HG03097 (cell line): ENCODE measurements around the gene ARHGAP10.

ENCODE experiments used
- ATAC-seq: cut with Tn5 transposase; IDR thresholded peaks from one replicate; pipeline ENCODE4 v1.9.1; 2021; ENCODE audit not compliant: unreplicated experiment, low FRiP score

ARHGAP10 gene

DNA sequence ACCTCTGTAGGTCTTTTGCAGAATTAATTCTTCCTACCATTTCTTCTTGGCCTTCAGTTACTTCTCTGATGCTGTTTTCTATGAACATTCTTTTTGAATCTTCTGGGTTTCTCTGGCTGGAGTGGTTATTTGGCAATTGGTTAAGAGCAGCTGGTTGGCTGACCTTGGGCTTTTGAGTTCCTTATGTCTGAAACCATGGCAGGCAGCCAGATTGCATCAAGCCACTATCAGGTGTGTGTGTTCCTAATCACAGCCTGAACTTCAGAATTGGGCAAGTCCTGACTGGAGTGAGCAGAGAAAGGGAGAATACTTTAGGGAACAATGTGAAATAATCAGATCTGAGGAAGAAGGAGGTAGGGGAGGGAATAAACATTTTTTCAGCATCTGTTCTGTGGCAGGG is 90.2 kb downstream of the ARHGAP10 start:
- no peak for ATAC-seq

DNA sequence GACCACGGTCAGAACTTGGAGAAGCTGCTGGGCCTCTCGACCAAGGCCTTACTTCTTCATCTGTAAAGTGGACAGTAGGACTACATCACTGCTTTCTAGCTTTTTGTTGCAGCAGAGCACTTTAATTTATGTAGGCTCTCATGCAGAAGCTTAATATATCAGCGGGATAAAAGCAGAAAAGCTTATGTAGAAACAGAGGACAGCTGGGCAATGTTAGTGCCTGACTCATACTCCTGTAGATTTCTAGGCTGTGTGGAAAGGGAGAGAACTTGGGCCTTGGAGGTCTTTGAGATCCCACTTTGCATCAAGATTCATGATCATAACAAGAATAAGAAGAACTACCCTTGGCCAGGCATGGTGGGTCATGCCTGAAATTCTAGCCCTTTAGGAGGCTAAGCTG is 91.2 kb downstream of the ARHGAP10 start:
- ATAC-seq = no peak

DNA sequence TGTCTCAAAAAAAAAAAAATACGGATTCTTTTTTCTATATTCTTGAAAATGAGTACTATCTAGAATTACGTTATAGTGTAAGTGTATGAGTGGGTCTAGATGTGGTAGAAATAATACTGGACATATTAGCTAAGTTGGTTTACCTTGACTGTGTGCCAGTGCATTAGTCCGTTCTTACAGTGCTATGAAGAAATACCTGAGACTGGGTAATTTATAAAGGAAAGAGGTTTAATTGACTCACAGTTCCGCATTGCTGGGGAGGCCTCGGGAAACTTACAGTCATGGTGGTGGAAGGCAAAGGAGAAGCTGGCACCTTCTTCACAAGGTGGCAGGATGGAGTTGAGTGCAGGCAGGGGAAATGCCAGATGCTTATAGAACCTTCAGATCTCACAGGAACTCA is 92.4 kb downstream of the ARHGAP10 start:
- ATAC-seq = no peak

DNA sequence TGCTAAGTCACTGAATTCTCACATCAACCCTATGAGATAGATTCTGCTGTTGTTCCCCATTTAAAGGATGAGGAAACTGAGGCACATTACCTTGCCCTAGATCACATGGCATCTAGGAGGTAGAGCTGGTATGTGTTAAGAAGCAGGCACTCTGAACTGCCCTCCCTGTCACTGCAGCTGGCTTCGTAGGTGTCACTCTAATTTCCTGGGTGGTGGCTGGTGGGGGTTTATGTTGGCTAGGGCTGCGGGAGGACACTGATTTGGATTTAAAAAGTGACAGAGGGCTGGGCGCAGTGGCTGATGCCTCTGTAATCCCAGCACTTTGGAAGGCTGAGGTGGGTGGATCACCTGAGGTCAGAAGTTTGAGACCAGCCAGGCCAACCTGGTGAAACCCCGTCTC is 93.0 kb downstream of the ARHGAP10 start:
- ATAC-seq = no peak

DNA sequence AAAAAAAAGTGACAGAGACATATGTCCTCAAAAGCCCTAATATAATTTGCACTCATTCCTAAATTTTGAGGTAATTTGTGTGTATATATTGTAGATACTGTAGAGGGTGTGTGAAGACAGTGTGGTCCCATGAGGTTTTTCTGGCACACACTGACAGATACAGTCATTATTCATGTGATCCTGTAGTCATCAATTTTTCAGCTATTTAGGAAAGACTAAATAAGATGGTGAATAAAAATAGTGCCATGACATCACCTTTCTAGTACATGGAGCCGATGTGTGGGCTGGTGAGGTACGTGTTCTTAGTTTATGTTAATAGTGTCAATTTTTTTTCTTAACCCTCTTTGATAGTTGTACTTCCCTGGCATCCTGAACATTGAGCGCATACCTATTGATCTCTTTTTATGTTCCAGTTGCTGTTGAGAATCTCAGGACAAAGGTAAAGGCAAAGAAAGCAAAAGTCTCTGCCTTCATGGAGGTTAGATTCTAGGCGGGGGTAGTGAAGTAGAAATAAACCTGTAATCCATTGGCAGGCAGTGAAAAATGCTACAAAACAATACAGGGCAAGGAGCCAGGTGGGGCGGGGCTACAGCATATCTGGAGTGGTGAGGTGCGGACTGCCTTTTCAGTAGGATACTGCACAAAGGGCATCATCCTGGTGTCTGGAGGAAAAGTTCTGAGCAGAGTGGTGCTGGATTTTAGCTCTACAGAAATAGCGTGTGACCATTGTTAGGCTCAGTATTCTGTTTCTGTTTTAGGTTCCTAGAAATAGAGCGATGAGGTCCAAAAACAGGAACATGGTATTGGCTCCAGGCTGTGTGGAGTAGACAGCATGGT is 93.8 kb downstream of the ARHGAP10 start:
- ATAC-seq = no peak

DNA sequence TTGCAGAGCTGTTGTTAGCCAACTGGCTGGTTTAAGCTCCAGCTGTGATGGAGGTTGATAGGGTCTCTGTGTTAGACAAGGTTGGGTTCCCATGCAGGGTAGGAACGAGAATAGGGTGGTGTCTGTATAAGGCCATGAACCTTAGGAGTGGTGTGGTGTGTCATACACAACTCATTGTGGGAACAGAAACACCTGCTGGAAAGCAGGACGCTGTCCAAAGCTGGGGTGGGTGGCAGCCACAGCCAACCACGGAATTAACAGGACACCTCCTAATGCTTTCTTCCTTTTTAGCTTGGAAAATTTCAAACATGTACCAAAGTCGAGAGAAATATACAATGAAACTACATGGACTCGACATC is 94.4 kb downstream of the ARHGAP10 start:
- ATAC-seq = no peak

DNA sequence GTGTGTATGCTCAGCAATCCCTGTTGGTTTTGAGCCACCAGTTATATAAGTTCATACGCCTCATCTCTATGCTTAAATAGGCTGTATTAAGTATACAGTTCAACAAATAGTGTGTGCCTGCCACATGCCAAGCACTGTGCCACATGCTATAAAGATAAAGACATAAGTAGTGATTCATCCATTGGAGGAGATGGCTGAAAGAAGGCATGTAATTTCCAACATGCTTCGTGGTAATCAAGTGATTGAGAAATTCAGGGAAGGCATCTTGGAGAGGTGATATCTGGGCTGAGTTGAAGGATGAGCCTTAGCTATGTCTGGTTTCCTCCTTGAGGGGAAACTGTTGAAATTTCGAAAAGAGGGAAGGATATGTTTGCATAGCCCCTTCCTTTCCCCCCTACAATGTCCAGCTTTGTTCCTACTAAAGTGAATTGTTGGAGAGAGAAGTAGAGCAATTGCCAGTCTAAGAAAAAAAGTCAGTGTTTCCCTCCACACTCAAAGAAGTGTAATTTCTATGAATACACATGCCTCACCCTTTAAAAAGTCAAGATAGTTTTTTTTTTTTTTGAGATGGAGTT is 96.5 kb downstream of the ARHGAP10 start:
- no peak for ATAC-seq

DNA sequence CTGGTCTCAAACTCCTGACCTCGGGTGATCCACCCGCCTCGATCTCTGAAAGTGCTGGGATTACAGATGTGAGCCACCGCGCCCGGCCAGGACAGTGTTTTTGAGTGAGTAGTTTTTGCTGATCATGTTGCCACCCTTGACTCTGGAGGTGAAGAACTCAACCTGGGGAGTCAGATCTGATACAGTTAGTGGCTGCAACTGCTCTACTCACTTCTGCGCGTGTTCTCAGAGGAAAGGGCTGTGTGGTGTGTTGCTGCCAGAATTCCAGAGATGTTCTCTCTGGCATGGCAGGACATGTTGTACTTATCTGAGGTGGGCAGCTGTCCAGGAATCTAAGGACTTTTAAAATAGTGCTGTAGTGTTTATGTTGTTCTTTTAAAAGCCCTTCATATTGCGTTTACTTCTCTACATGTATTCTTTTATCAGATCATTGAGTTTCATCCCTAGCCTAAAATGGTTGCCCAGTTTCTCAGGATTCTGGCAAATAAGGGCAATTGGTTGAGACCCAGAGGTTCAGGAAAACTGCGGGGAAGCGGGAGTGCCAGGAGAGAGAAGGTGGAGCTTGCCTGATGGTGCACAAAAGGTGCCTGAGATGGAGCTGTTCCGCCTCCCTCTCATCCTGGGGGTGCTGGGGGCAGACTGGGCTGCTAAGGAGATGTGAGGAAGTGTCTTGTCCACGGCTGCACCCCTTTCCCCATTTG is 97.7 kb downstream of the ARHGAP10 start:
- no peak for ATAC-seq

DNA sequence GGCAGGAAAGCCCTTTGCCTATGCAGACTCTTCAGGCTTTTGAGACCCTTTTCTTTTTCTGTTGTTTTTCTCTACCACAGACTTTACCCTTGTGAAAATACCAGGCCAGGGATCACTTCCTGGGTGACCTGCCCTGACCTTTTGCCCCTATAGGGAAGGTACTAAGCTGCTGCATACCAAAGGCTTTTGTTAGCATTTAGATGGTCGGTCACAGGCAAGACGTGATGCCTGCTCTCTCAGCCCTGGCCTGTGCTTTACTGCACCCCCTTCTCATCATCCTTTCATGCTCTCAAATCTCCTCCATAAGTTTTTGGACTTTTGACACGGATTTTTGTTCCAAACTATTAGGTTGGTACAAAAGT is 98.2 kb downstream of the ARHGAP10 start:
- no peak for ATAC-seq

DNA sequence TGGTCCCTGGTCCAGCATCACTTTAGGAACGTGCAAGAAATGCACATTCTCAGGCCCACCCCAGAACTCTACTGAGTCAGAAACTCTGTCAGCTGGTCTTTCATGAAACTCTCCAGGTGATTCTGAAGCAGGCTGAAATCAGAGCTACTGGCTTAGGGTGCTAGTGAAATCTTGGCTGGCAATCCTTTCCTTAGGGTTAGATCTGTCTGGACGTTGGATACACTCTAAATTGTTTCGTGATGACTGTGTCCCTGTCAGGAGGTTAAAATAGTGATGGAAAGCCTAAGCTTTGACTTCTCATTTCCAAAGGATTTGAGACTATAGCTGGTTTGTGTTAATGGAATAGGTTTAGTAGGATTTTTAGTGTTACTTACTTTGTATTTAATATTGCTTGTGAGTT is 99.1 kb downstream of the ARHGAP10 start:
- no peak for ATAC-seq

DNA sequence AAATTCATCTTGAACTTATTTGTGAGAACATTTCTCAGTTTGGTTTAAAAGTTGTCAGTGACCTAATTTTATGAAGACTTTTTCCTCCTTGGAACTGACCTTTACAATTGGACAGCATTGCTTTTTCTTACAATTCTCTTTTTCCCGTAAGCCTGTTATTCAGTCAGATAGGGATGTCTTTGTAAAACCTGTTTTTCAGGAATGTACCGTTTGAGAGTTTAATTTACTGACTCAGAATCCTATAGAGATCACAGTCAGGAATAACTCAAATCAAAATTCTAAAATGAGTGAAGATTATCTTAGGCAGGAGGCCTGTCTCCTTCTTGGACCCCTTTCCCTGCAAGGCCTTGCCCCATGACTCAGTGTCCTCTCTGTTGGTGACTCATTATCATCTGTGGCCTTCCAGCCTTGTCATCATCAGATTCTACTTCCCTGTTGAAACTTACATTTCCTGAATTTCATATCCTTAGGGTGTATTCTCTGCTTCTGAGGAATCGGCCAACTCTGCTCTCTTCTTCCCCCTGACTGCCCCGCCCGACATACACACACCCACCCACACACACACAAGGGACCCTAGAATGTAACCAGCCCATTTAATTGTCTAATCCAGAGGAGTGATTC is 99.8 kb downstream of the ARHGAP10 start:
- no peak for ATAC-seq

DNA sequence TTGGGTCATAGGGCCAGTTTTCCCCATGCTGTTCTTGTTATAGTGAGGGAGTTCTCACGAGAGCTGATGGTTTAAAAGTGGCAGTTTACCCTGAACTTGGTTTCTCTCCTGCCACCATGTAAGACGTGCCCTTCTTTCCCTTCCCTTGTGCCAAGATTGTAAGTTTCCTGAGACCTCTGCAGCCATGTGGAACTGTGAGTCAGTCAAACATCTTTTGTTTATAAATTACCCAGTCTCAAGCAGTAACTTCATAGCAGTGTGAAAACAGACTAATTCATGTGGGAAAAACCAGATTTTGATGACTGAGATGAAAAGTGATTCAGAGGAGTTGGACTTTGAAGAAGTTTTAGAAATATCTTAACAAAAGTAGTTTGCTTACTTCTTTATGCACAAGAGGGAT is 101.4 kb downstream of the ARHGAP10 start:
- ATAC-seq = no peak

DNA sequence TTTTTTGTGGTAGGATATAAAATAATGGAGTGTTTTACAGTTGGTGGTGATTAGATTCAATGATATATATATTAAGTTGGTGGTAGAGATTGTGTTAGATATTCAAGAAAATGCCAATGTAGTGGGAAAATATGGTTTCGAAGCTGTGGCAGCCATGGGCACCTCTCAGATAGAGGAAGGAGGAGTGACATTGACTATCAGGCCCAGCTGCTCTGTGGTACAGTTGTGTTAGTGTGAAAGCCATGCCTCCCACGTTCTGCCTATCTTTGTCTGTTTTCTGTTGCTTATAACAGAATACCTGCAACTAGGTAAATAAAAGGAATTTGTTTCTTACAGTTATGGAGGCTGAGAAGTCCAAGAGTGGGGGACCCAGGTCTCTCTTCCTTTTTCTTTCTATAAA is 101.9 kb downstream of the ARHGAP10 start:
- ATAC-seq = no peak

DNA sequence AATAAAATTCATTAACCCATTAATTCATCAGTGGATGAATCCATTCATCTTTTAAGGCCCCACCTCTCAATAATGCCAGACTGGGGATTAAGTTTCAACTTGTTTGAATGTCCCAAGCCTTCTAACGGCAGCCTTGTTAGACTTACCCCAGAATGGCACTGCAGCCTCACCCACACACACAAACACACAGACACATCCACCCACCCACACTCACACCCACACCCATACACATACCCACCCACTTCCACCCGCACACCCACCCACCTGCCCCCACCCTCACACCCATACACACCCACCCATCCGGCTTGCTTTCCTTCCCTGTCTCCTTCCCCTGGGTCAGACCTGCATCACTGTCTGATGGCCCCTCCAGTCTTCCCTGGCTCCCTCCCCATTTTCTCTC is 102.6 kb downstream of the ARHGAP10 start:
- no peak for ATAC-seq

DNA sequence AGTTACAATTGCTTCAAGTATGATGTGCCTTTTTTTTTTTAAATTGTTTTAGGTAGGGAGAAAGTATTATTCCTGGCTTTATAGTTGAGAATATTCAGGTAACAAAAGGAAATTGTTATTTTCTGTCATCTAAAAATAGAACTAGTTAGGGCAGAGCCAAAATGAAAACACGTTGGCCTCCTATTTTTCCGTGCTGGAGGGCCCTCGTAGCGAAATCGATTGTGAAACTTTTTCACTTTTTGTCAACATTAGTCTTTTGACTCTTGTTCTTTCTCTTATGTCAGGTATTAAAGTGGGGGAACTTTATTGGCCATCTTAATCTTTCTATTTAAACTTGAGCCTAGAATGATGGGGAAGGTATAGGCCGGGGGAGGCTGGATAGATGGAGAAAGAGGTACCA is 104.9 kb downstream of the ARHGAP10 start:
- no peak for ATAC-seq

DNA sequence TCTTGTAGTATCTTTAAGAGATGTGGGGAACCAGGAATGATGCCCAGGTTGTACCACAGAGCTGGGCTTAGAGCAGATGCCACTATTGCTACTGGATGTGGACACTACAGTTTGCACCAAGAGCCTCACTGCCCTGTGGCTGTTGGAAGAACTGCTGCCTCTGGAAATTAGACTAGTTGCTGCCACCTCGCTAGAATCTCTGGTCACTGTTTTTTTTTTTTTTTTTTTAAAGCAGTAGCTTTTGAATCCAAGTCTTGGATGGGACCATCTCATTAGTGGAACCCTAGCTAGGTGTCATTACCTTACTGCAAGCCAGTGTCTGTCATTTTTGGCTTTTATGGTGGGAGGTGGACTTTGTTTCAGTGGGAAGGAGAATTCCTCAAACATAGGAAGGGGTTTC is 105.5 kb downstream of the ARHGAP10 start:
- ATAC-seq = no peak

DNA sequence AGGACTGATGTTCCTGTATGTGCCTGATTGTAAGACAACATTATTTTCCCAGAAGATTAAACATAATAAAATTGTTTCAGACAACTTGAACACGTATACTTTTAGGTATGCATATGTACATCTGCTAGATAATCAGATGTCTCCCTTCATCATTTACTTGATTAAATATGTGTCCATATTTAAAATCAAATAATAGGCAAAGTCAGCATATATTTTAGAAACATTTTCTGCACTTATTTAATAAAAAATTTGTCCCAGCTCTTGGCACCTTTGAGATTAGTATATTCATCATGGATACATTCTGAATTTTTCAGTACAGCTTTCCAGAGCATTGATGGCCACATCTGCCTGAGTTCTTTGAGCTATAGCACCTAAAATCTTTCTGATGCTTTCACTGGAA is 106.0 kb downstream of the ARHGAP10 start:
- no peak for ATAC-seq

DNA sequence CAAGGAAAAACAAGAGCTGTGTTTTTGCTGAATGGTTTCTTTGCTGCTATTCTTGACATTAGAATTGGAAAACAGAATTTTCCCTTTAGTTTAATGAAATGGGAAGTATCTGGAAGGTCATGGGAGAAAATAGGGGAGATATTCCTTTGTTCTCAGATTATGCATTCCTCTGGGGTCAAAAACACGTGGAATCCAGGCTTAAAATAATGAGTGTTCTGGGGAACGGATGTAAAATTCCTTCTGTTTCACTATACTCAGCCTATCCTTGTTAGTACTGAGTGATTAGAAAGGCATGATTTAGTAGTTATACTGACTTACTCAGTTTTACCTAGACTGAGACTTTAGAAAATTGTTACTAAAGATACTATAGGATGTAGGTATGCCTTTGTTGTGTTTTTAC is 107.3 kb downstream of the ARHGAP10 start:
- ATAC-seq = no peak

DNA sequence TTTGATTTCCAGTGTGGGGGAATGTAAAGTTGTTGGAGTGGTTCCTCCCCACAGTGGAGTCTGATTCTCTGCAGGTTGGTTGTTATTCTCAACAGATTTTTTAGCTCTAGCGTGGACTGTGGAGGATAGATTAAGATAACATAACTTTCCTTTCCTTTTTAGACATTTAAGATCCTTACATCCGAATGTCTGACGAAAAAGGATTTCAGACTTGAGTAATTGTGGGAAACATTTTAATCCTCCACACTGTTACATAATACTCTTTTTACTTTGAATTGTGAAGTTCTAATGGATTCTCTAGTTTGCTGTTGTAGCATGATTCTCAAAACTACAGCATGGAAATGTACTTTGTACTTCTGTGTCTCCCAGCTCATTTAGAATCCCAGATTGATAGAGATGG is 107.8 kb downstream of the ARHGAP10 start:
- ATAC-seq = no peak

DNA sequence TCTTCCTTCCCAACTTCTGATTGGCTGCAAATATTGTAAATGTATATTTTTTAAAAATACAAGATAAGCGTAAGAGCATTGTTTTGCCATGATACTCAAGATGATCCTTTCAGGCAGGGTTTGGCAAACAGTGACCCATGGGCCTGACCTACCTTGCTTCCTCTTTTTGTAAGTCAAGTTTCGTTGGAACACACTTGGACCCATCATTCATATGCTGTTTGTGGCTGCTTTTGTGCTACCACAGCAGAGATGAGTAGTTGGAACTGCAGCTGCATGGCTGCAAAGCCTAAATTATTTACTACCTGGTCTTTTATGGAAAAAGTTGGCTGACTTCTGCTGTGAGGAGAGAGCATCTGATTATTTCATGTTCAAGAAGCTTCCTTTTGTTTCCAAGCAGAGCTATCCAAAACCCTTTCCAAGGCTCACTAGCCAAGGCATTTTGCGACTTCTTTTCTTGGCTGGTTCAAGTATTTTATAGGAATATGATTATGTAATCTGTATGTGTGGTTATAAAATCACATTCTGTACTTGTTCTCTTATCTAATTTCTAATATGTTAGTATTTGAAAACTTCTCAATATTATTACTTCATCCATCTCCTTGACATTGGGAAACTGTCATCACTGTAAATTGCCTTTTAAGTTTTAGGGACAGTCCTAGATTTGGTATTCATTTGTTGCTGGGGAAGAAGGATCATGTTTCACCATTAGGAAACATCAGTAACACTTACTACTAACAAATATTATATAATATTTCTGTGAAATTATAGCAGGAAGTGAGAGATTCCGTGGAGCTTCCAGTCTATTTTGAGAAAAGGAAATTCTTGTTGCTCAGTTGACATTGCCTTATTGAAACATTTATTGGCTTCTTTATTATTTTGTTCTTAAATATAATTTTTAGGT is 109.2 kb downstream of the ARHGAP10 start:
- ATAC-seq = no peak

DNA sequence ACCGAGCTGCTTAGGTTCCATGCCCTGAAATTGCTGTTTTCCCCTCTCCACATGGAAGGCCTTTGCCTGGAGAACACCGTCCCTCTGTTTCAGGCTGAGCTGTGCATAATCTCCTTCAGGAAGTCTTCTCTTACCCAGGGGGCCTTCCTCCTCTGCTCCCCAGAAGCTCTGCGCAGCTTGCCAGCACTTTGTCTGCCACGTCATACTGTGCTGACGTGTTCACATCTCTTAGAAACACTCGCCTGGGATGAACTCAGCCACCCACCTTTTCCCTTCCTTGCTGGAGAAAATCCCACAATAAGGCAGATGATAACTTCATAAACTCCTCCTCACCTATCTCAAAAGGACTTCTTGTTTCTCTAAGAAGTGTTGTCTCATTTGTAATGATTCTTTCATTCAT is 110.7 kb downstream of the ARHGAP10 start:
- no peak for ATAC-seq
